Transverse colon (tissue), 4 donors: ENCODE results near the gene RNF44.

Experiments
- EP300 ChIP-seq: sonication (generic); formaldehyde crosslinking; IDR thresholded peaks from one replicate; pipeline ENCODE4 v1.6.1; 2017; ENCODE audit warnings: antibody characterized with exemption, low read depth
- POLR2A ChIP-seq: fragments of 450-650 bp; IDR thresholded peaks from one replicate; pipeline ENCODE4 v1.6.1; 2016; ENCODE audit warnings: antibody characterized with exemption, mild to moderate bottlenecking, moderate library complexity
- POLR2AphosphoS5 ChIP-seq, 3 donors: sonication (generic); formaldehyde crosslinking; IDR thresholded peaks; one replicate each; pipeline ENCODE4 v1.6.1; 2016; ENCODE audit warnings: antibody characterized with exemption in 3 of 3
- TF ChIP-seq, protein P1 (sequence below), 5 experiments: fragments of 200-600 bp in 3 of 5; fragments of 450-650 bp in 2 of 5; sonication (generic) in 3 of 5; IDR thresholded peaks; 1 replicate in 2 of 5; 2 replicates in 3 of 5; pipeline ENCODE4 v1.5.1; 2016 to 2017; ENCODE audit warnings: antibody characterized with exemption in 5 of 5, inconsistent platforms in 3 of 5, mild to moderate bottlenecking in 2 of 5, moderate library complexity in 1 of 5

DNA sequence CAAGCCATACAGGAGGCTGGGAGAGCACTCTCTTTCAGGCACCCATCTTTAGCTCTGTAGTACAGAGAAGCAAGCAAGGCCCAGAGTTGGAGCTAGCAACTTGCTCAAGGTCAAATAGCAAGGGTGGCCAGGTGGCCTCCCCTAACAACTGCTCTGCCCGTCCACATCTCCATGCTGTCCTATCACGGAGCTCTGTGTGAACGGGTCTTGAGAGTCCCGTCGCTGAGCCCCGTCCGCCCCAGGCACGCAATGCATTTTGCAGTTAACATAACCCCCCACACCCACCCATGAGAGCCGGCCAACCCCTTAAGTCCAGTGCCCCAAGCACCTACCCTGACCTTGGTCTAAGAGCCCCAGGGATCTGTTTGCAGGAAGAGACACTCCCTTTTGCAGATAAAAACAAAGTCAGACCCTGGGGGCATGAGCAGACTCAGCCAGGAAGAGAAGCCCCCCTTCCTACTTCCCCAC is 1.5 kb downstream of the RNF44 start:
- no peak for TF ChIP-seq EP300
- TF ChIP-seq POLR2A: no peak
- TF ChIP-seq, protein P1, sequence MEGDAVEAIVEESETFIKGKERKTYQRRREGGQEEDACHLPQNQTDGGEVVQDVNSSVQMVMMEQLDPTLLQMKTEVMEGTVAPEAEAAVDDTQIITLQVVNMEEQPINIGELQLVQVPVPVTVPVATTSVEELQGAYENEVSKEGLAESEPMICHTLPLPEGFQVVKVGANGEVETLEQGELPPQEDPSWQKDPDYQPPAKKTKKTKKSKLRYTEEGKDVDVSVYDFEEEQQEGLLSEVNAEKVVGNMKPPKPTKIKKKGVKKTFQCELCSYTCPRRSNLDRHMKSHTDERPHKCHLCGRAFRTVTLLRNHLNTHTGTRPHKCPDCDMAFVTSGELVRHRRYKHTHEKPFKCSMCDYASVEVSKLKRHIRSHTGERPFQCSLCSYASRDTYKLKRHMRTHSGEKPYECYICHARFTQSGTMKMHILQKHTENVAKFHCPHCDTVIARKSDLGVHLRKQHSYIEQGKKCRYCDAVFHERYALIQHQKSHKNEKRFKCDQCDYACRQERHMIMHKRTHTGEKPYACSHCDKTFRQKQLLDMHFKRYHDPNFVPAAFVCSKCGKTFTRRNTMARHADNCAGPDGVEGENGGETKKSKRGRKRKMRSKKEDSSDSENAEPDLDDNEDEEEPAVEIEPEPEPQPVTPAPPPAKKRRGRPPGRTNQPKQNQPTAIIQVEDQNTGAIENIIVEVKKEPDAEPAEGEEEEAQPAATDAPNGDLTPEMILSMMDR (IDR thresholded peaks at IDR 0.05): no peak
- no peak for TF ChIP-seq POLR2AphosphoS5 (IDR thresholded peaks at IDR 0.05)
